LNCaP clone FGC (cell line): ENCODE measurements around the gene CHCHD6.

Experiments used
- DNase-seq: peaks from one replicate; pipeline ENCODE4 v3.0.0-alpha.2; 2011; ENCODE audit warnings: low read depth
- H3K4me3 ChIP-seq: 2 replicates; pipeline ENCODE4 v1.5.1; 2011; ENCODE audit warnings: mild to moderate bottlenecking, low read depth, low read length, control low read depth
- TF ChIP-seq, protein P1 (sequence below): IDR thresholded peaks from 2 replicates; pipeline ENCODE4 v1.5.1; 2012; ENCODE audit warnings: mild to moderate bottlenecking; ENCODE audit not compliant: control insufficient read depth, insufficient read depth; ENCODE audit errors: extremely low read depth

Gene CHCHD6

DNA sequence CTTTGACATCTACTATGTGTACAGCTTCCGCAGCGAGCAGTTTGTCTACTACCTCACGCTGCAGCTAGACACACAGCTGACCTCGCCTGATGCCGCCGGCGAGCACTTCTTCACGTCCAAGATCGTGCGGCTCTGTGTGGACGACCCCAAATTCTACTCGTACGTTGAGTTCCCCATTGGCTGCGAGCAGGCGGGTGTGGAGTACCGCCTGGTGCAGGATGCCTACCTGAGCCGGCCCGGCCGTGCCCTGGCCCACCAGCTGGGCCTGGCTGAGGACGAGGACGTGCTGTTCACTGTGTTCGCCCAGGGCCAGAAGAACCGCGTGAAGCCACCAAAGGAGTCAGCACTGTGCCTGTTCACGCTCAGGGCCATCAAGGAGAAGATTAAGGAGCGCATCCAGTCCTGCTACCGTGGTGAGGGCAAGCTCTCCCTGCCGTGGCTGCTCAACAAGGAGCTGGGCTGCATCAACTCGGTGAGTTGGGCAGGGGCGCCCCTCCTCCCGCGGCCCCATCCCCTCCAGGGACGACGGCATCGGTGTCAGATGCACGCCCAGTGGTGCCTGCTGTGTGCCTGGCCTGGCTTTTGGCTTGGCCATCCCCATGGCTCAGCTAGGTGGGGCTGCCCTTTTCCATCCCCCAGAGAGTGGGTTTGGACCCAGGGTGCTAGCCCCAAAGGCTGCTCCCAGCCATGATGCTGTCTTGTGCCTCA is 285.4 kb downstream of the CHCHD6 start:
- H3K4me3 ChIP-seq: no peak overlapping the region
- TF ChIP-seq, protein P1, sequence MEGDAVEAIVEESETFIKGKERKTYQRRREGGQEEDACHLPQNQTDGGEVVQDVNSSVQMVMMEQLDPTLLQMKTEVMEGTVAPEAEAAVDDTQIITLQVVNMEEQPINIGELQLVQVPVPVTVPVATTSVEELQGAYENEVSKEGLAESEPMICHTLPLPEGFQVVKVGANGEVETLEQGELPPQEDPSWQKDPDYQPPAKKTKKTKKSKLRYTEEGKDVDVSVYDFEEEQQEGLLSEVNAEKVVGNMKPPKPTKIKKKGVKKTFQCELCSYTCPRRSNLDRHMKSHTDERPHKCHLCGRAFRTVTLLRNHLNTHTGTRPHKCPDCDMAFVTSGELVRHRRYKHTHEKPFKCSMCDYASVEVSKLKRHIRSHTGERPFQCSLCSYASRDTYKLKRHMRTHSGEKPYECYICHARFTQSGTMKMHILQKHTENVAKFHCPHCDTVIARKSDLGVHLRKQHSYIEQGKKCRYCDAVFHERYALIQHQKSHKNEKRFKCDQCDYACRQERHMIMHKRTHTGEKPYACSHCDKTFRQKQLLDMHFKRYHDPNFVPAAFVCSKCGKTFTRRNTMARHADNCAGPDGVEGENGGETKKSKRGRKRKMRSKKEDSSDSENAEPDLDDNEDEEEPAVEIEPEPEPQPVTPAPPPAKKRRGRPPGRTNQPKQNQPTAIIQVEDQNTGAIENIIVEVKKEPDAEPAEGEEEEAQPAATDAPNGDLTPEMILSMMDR: no peak
- no peak for DNase-seq

DNA sequence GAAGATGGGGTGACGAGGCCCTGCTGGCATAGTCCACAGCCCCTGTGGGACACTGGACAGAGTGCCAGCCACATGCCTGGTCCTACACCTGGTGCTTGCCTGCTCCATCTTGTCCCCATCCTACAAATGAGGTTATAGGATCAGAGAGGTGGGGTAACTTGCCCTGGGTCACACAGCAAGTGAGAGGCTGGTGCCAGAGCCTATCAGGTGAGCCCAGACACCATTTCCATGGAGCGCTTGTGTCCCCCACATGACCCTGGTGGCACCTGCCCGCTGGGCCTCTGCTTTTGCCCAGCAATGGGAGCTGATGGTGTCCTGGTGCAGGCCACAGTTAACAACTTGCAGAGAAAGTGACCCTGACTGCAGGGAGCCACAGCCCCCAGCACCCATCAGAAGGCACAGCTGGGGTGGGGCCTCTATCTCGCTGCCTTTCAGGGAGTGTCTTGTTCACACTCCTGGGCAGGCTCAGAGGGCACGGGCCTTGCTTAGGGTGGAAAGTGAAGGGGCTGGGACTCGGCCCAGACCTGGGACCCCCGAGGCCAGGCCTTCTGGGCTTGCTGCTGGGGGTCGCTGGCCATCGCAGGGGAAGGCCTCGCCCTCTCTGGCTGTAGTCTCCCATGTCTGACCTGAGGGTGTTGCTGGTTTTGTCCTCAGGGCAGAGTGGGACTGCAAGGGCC is 286.1 kb downstream of the CHCHD6 start:
- no peak for DNase-seq
- no peak overlapping the region for H3K4me3 ChIP-seq
- TF ChIP-seq, protein P1: no peak

DNA sequence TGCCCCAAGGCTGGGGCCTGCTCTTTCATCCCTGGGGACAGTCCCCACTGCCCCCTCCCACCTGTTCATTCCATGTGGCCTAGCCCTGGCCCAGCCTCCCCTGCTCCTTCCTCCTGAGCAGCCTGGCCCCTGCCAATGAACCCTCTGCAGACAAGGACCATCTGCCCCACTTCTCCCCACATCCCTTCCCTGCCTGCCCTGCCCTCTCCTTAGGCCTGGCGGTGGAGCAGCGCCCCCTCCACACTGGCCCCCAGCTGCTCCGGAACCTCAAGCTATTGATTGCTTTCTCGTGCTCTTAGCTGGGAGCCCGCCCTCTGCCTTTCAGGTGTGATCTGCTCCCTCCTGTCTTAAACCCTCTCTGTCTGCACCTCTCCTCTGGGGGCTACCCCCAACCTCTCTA is 286.9 kb downstream of the CHCHD6 start:
- DNase-seq: no peak
- H3K4me3 ChIP-seq: no peak overlapping the region
- TF ChIP-seq, protein P1: no peak

DNA sequence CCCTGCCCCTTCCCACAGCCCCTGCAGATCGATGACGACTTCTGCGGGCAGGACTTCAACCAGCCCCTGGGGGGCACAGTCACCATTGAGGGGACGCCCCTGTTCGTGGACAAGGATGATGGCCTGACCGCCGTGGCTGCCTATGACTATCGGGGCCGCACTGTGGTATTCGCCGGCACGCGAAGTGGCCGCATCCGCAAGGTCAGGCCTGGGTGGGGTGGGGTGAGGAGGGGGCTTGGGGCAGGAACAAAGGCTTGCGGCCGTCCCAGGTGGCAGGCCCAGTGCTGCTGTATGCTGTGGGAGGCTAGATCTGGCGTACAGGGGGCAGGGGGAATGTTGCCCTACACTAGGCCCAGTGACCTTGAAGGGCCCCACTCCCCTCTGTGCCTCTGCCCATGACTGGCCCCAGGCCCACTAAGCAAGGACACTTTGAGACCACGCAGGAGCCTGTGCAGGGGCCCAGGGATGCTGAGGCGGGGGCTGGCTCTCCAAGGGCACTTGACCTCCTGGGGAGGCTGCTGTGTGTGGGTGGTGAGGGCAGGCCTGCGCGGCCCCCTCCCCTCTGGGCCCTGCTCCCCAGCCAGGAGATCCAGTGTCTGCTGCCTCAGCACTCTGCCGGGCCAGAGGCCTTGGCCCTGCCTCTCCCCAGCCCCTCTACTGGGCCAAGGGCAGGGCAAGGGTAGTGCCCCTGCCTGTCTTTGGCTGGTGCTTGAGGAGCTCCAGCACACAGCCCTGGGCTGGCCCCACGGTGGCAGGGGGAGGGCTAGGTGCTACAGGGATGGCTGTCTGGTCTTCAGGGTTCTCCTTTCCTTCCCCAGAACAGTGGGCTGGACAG is 287.5 kb downstream of the CHCHD6 start:
- TF ChIP-seq, protein P1: no peak
- H3K4me3 ChIP-seq: no peak overlapping the region
- no peak for DNase-seq

DNA sequence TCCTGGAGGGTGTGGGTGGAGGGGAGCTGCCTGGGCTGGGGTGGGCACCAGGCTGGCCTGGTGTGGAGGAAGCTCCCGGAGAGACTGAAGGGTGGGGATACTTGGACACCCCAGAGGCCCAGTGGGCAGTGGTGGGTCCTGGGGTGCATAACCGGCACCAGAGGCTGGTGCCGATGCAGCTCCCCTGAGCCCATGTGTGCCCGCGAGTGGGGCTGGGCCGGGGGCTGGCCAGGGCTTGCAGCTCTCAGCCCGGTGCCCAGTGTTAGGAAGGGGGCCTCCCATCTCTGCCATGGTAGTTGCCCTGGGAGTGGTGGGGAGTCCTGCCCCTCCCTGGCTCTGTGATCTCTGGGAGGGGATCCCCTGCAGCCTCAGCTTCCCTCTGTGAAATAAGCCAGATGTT is 288.2 kb downstream of the CHCHD6 start:
- H3K4me3 ChIP-seq: no peak overlapping the region
- TF ChIP-seq, protein P1: no peak
- no peak for DNase-seq

DNA sequence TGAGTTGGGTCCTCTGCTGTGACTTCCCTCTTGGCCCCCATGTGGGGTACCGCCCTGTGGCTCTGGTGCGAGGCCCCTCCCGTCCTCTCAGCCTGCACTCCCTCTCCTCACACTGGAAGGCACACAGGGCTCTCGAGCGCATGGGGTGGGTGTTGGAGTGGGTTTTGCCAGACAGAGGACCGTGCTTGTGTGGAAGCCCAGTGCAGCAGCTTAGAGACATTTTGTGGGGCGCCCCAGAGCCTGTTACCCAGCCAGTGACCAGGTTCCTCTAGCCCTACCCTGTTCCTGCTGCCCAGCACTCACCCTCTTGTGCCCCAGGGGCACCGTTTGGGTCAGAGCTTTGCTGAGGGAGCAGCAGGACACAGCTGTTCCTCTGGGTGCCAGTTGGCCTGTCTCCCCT is 288.7 kb downstream of the CHCHD6 start:
- no peak for DNase-seq
- TF ChIP-seq, protein P1: no peak
- no peak overlapping the region for H3K4me3 ChIP-seq
